Head of caudate nucleus (tissue), 42 donors: Measurements from ENCODE around the gene UBA52.
A peak's percentile ranks its signal among the peaks of the same experiment; 100 is the strongest.
"Not testable (repeated sequence)": the region's sequence is repeated elsewhere in the genome, so short reads cannot be mapped to it uniquely, and the experiment has no call there.

Experiments
- DNase-seq, 42 donors: peaks; one replicate each; pipeline versions ENCODE4 v3.0.0 to v3.0.0-alpha.2; 2020 to 2021; ENCODE audit warnings: mixed read lengths in 7 of 42
- intact Hi-C: fragments of 100-400 bp; cut with DNase I; formaldehyde crosslinking; loops from one replicate; pipeline ENCODE4 v1.15.0; 2022

Gene UBA52

GRCh38 chr19:18571564-18572344, at the start of gene UBA52:
Gene UBA52, plus strand, starts transcription at chr19:18571857. Its CDS starts 1,444 bp downstream, at chr19:18573301.
- peak; percentile 93 to 99 (median 97) for DNase-seq
- intact Hi-C loops = no loop called here

- intact Hi-C loops = loop anchor here (10.0 kb wide), 1 partner anchor 57 kb away; no protein-coding TSS in a partner anchor
These were observed 49.4 kb upstream of the UBA52 start for GRCh38 chr19:18522124-18522861.

DNA sequence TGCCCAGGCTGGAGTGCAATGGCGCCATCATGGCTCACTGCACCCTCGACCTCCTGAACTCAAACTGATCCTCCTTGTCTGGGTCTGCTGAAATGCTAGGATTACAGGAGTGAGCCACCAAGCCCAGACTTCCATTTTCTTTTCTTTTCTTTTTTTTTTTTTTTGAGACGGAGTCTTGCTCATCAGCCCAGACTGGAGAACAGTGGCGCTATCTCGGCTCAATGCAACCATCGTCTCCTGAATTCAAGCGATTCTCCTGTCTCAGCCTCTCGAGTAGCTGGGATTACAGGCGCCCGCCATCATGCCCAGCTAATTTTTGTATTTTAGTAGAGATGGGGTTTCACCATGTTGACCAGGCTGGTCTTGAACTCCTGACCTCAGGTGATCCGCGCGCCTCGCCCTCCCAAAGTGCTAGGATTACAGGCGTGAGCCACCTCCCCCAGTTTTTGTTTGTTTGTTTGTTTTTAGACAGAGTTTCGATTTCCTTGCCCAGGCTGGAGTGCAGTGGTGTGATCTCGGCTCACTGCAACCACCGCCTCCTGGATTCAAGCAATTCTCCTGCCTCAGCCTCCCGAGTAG, 48.7 kb upstream of the UBA52 start:
- peak in 1 of 42 donors; percentile 47 for DNase-seq
- intact Hi-C loops = loop anchor here (10.0 kb wide), 1 partner anchor 58 kb away; no protein-coding TSS in a partner anchor

More at GRCh38 chr19:18522124-18522861, 49.4 kb upstream of the UBA52 start:
- peak; percentile 99 to 100 (median 100) for DNase-seq

- DNase-seq = no peak
- intact Hi-C loops = loop anchor here (10.0 kb wide), 1 partner anchor 59 kb away; no protein-coding TSS in a partner anchor
These were observed 47.8 kb upstream of the UBA52 start for GRCh38 chr19:18523841-18524240.

GRCh38 chr19:18526316-18526715, 45.3 kb upstream of the UBA52 start:
- no peak for DNase-seq
- intact Hi-C loops = loop anchor here (10.0 kb wide), 1 partner anchor 62 kb away; no protein-coding TSS in a partner anchor

GRCh38 chr19:18529782-18530181, 41.9 kb upstream of the UBA52 start:
- intact Hi-C loops = loop anchor here (10.0 kb wide), 1 partner anchor 65 kb away; no protein-coding TSS in a partner anchor
- DNase-seq = no peak

- intact Hi-C loops = no loop called here
- no peak for DNase-seq
These were observed 40.2 kb upstream of the UBA52 start for GRCh38 chr19:18531485-18531884.

GRCh38 chr19:18532168-18532890, 39.3 kb upstream of the UBA52 start:
- DNase-seq = no peak
- intact Hi-C loops = no loop called here

GRCh38 chr19:18533058-18533457, 38.6 kb upstream of the UBA52 start:
- intact Hi-C loops = no loop called here
- DNase-seq = no peak

DNA sequence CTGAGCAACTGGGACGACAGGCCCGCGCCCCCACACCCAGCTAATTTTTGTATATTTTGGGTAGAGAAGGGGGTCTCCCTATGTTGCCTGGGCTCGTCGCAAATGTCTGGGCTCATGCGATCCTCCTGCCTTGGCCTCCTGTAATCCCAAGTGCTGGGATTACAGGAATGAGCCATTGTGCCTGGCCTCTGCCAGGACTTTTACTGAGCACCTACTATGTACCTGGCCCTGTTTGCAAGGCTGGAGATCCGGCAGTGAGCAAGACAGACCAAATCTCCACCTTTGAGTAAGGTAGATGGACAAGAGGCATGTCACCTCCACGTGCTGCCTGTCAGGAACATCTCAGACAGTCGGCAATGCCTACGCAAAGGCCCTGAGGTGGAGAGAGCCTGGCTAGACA, 35.2 kb upstream of the UBA52 start:
- no peak for DNase-seq
- intact Hi-C loops = no loop called here

DNA sequence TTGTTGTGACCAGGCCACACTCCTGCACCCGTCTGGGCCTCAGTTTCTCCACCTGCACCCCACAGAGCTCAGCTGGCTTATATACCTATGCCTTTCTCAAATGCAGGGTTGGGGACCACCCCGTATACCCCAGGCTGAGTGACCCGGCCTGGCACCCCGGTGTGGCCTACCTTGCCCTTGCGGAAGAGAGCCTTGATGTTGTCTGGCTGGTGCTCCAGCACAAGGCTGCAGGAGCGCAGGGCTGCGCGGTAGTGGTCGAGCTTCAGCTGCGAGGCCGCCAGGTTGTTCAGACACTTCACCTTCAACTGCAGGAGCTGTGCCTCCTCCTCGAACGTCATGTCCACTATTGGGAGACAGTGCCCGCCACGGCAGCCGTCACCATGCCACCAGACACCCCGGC, 34.2 kb upstream of the UBA52 start:
- no peak for DNase-seq

DNA sequence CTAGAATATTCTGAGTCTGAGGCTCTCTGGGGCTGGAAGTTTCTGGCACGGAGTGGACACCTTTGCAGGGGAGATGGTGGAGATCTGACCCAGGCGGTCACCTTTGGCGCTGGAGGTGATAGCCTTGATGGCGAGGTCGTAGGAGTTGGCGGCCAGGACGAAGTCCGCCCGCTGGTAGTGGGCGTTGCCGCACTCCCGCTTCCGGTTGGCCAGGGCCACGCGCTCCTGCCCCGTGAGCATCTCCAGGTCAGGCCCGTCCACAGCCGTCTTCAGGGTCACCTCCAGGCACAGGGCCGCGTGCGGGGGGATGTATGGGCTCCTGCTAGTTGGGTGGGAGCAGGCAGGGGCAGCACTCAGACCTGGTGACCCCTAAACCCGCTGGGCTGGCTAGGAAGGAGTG, 33.5 kb upstream of the UBA52 start:
- intact Hi-C loops = no loop called here
- no peak for DNase-seq

More for the DNA sequence above, 34.2 kb upstream of the UBA52 start:
- intact Hi-C loops = no loop called here

- DNase-seq = no peak
- intact Hi-C loops = no loop called here
These were observed 32.3 kb upstream of the UBA52 start for GRCh38 chr19:18539372-18539771.

DNA sequence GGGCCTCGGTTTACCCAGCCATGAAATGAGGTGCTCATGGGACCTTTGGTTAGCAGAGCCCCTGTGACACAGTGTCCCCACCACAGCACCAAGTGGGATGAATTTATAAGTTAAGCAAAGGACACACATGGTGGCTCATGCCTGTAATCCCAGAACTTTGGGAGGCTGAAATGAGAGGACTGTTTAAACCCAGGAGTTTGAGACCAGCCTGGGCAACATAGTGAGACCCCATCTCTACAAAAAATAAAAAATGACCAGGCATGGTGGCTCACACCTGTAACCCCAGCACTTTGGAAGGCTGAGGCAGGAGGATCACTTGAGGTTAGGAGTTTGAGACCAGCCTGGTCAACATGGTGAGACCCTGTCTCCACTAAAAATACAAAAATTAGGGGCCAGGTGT, 31.5 kb upstream of the UBA52 start:
- DNase-seq, intact Hi-C loops: not testable (repeated sequence)

DNA sequence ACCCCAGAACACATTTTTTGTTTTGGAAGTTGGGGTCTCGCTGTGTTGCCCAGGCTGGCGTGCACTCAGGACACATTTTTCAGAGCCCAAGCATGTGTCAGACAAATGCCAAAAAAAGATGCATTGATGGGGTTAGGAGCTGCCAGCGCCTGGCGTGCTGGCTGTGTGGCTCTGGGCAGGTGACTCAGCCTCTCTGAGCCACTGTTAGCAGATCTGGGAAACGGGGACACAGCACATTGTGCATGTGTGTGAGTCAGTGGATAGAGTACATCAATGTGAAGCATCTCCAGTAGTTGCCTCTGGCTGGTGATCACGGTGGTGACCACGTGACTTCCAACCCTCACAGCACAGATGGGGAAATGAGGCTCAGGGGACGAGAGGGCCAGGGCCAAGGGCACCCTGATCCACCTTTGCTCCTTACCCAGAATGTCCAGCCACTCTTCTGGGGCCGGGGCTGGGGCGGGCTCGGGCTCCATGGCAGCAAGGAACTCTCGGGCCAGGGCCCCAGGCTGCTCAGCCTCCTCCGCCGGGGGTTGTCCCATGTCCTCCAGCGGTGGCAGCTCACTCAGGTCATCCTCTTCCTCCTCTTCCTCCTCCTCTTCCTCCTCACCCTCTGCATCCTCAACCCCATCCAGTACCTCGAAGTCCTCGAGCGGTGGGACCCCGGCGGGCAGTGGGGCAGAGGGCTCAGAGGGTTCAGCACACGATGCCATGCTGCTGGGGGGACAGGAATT, 30.2 kb upstream of the UBA52 start:
- DNase-seq = peak in 20 of 42 donors; percentile 14 to 65 (median 30)
- intact Hi-C loops = no loop called here

DNA sequence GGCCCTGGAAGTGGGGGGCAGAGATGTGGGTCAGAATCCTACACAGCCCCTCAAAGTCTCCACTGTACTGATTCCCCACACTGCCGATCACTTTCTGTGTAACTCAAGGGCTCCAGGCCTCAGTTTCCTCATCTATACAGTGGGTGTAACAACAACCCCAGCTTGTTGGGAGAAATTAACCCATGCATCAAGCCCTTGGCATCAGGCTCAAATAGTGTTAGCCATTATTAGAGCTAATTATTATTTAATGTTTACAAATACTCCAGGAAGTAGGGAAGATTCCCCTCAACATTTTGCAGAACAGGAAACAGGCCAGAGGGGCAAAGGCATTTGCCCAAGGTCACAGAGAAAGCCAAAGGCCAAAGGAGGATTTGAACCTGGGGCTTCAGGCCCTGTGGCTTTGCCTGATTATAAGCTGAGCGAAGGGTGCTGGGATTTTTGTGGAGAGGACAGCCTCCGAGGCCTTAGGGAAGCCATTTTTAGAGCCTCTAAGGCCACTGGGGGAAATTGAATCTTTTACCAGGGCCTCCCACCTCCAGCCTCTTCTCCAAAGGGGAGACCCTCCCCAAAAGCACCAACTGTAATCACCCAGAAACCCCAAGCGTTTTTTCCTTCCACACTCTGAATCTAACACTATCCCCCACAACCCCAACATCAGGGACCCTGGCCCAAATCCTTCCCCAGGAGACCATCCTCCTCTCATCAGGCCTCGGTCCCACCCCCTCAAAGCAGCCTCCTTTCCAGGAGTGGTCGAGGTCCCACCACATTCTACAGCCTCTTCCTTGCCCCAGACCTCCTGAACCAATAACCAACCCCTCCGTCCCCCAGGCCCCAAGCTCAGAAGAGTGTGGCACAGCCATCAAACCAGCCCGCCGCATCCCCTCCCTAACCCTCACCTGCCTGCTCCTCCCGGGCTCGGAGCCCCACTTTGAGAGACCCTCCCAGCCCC, 29.4 kb upstream of the UBA52 start:
- intact Hi-C loops = no loop called here
- DNase-seq = peak in 3 of 42 donors; percentile 10 to 23 (median 14)
